Coronary artery (tissue), 2 donors: ENCODE data around the gene MORN1.

ENCODE experiments used
- DNase-seq: peaks from one replicate; pipeline ENCODE4 v3.0.0-alpha.2; 2017; ENCODE audit warnings: low spot score
- H3K27ac ChIP-seq, 2 donors: fragments of 200-600 bp; sonication (generic); one replicate each; pipeline ENCODE4 v1.5.1; 2016 to 2019
- H3K4me3 ChIP-seq: fragments of 200-600 bp; sonication (generic); 2 replicates; pipeline ENCODE4 v1.5.1; 2016; ENCODE audit warnings: mild to moderate bottlenecking, moderate library complexity
- CTCF ChIP-seq: fragments of 200-600 bp; sonication (generic); IDR thresholded peaks from one replicate; pipeline ENCODE4 v1.5.1; 2019; ENCODE audit warnings: antibody characterized with exemption

MORN1 gene

DNA sequence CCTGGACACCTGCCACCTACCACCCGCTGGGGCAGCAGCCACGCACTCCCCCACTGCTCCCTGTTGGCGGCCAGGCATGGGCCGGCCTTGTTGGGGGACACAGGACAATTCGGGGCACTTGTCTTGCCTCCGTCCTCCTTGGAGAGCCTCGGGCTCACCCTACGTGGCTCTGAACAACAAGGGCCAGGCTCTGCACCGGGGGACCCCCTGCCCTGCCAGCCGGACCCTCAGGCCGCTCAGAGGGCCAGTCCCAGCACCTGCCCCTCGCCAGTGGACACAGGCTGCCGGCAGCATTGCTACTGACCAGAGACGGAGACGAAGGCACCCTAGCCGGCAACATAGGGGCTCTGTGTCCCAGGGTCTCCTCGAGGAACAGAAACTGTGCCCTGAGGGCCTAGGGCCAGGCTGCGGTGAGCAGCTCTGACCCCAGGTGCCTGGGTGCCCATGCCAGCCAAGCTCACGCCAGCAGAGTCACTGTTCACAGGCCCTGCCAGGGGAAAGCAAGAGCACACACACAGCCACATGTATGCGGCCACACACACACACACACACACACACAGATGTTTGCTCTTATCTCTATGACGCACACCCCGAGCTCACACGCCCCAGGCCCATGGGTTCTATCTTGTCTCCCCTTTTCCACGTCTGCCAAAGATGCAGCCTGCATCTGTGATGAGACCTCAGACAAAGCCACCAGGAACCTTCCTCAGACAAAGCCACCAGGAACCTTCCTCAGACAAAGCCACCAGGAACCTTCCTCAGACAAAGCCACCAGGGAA, 45.9 kb downstream of the MORN1 start:
- H3K27ac ChIP-seq = no peak overlapping the region
- no peak overlapping the region for H3K4me3 ChIP-seq
- no peak for DNase-seq
- no peak for TF ChIP-seq CTCF

DNA sequence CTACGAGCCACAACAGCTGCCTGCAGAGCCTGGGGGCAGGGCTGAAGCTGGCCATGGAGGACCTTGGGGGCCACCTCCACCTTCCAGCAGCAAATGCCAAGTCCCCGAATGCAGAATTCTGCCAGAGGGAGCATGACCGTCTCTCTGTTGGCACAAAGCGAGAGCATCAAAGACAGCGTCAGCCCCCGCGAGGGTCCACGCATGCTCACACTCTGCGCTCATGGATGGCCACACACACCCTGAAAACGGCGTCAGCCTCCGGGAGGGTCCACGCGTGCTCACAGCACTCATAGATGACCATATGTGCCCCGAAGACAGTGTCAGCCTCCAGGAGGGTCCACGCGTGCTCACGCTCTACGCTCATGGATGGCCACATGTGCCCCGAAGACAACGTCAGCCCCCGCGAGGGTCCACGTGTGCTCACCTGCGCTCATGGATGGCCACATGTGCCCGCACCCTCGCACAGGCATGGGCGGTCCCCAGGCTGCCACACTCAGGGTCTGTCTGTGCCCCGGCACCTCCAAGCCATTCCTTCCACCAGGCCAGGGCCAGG, 46.5 kb downstream of the MORN1 start:
- no peak for TF ChIP-seq CTCF
- H3K4me3 ChIP-seq = no peak overlapping the region
- no peak overlapping the region for H3K27ac ChIP-seq
- DNase-seq = no peak

- Histone ChIP-seq H3K27ac (no peak overlapping the region), H3K4me3 (no peak overlapping the region)
- no peak for DNase-seq
- no peak for TF ChIP-seq CTCF
These were observed 47.2 kb downstream of the MORN1 start for GRCh38 chr1:2344121-2344681.

DNA sequence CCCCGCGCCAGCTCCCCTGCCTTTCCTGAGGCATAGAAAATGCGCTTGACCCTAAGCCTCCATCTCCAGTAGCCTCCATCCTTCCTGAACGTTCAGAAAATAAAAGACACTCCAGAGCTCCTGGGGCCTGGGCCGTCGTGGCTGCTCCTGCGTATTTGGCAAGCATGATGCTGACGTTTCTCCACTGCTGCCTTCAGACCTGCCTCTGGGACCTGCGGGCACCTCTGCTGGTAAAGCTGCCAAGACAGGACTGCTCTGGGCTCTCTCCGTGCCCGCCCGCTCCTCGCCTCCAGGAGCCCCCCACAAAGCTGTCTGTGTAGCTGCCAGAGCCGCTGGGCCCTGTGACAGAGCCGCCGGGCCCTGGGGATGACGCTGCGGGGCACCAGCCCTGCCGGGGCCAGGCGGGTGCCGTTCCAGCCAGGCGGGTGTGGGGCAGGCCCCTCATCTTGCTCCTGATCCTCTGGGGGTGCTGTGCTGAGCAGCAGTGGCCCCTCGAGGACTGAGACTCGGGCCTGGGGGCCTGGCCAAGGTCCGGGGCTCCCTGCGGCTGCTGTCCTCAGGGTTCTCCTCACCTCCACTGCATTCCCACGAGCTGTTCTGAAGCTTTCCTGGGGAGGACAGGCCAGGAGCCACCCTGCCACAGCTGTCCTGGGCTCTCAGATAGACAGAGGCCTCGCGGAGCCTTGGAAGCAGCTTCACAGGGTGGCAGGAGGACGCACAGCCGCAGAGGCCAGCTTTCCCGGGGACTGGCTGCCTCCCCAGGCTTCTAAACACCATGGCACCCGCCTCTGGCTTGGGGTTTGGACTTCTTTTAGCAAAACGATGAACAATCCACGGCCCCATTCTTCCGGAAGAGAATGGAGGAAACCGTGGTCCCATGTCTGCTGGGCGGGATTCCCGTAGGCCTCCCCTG, 48.1 kb downstream of the MORN1 start:
- Histone ChIP-seq H3K4me3 (no peak overlapping the region), H3K27ac (no peak overlapping the region)
- TF ChIP-seq CTCF = no peak
- no peak for DNase-seq

DNA sequence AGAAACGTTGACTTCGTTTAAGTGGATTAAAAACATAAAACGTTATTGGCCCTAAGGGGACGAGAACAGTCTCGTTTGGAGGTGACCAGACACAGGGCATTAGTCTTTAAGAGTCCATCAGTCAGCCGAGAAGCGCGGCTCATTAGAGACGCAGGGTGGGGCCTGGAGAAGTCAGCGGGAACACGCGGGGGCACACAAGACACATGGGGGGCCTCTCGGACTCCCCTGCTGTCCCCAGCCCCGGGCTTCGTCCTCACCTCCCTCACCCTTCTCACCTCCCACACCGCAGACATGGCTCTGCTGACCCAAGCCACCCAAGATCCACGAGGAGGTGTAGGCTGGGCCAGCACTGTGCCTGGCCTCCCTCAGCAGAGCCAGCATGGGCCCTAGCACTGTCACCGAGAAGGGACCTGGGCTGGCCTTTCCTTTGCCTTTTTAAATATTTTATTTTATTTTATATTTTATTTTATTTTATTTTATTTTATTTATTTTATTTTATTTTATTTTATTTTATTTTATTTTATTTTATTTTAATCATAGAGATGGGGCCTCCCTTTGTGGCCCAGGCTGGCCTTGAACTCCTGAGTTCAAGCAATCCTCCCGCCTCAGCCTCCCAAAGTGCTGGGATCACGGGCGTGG, 48.9 kb downstream of the MORN1 start:
- no peak overlapping the region for H3K4me3 ChIP-seq
- no peak for DNase-seq
- no peak for TF ChIP-seq CTCF
- no peak overlapping the region for H3K27ac ChIP-seq

DNA sequence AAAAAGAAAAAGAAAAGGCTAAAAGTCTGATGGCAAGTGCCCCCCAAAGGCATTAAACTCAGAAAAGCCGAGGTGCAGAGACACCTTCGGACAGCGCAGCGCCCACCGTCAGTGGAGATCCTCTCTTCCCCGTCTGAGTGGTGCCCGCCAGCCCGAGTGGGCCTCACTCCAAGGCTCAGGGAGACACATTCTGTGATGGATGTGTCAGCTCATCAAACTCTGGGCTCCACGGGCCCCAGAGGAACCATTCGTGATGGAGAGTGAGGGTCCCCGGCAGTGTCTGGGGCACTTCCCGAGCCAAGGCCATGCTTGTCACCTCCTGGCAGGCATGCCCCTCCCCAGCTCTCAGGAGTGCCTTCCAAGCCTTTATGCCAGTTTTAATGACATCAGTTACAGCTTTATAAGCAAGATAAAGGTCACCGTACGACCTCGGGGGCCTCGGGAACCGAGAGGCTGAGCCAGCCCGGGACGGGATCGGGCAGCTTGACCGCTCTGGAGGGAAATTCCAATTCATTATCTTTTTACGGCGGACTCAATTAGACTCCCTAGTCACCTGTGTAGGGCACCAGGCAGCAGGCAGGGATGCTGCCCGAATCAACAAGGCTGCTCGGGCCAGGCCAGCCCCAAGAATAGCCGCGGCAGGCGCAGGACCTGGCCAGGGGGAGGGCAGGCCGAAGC, 49.5 kb downstream of the MORN1 start:
- TF ChIP-seq CTCF = no peak
- no peak overlapping the region for H3K27ac ChIP-seq
- no peak overlapping the region for H3K4me3 ChIP-seq
- DNase-seq = no peak
